GM23338 (cell line): Measurements from ENCODE around the gene ANKRD6.

Experiments
- CREB1 ChIP-seq: fragments of 250-450 bp; sonication (Bioruptor Pico); IDR thresholded peaks from 2 replicates; pipeline ENCODE4 v1.5.0; 2020; ENCODE audit warnings: low read depth, mild to moderate bottlenecking, moderate library complexity
- CTCF ChIP-seq, 2 experiments: fragments of 200-600 bp in 1 of 2; sonication (generic) in 1 of 2; conservative IDR thresholded peaks; 2 replicates each; pipeline versions ENCODE4 v1.5.1 to v1.6.1; 2016 to 2017; ENCODE audit warnings: antibody characterized with exemption in 2 of 2, low read depth in 2 of 2, mild to moderate bottlenecking in 2 of 2, moderate library complexity in 1 of 2
- ETS1 ChIP-seq: IDR thresholded peaks from 2 replicates; pipeline ENCODE4 v1.6.1; 2016; ENCODE audit warnings: antibody characterized with exemption
- EZH2 ChIP-seq: fragments of 200-600 bp; sonication (generic); IDR thresholded peaks from one replicate; pipeline ENCODE4 v1.8.0; 2017; ENCODE audit warnings: antibody characterized with exemption, mild to moderate bottlenecking, low read depth; ENCODE audit not compliant: unreplicated experiment
- EZH2phosphoT487 ChIP-seq: fragments of 200-600 bp; sonication (generic); IDR thresholded peaks from one replicate; pipeline ENCODE4 v1.8.1; 2018; ENCODE audit warnings: antibody characterized with exemption; ENCODE audit not compliant: unreplicated experiment
- POLR2AphosphoS5 ChIP-seq: IDR thresholded peaks from 2 replicates; pipeline ENCODE4 v1.6.1; 2016; ENCODE audit warnings: antibody characterized with exemption, low read depth
- ZNF114 ChIP-seq: fragments of 250-450 bp; sonication (Bioruptor Pico); IDR thresholded peaks from 2 replicates; pipeline ENCODE4 v1.5.0; 2020; ENCODE audit warnings: mild to moderate bottlenecking, moderate library complexity
- ZNF462 ChIP-seq: fragments of 250-450 bp; sonication (Bioruptor Pico); IDR thresholded peaks from 2 replicates; pipeline ENCODE4 v1.5.0; 2020; ENCODE audit warnings: mild to moderate bottlenecking, moderate library complexity
- TF ChIP-seq, protein P1 (sequence below): IDR thresholded peaks from one replicate; pipeline ENCODE4 v1.6.1; 2018; ENCODE audit warnings: antibody characterized with exemption; ENCODE audit not compliant: unreplicated experiment

- TF ChIP-seq EZH2phosphoT487 (no peak), CTCF (conservative IDR thresholded peaks at IDR 0.05; ENCODE audit: low read depth in 2 of 2) (no peak), POLR2AphosphoS5 (no peak), EZH2 (no peak), ETS1 (no peak), CREB1 (CRISPR knock-in tag) (no peak), ZNF114 (CRISPR knock-in tag) (no peak), ZNF462 (CRISPR knock-in tag) (no peak)
- TF ChIP-seq, protein P1, sequence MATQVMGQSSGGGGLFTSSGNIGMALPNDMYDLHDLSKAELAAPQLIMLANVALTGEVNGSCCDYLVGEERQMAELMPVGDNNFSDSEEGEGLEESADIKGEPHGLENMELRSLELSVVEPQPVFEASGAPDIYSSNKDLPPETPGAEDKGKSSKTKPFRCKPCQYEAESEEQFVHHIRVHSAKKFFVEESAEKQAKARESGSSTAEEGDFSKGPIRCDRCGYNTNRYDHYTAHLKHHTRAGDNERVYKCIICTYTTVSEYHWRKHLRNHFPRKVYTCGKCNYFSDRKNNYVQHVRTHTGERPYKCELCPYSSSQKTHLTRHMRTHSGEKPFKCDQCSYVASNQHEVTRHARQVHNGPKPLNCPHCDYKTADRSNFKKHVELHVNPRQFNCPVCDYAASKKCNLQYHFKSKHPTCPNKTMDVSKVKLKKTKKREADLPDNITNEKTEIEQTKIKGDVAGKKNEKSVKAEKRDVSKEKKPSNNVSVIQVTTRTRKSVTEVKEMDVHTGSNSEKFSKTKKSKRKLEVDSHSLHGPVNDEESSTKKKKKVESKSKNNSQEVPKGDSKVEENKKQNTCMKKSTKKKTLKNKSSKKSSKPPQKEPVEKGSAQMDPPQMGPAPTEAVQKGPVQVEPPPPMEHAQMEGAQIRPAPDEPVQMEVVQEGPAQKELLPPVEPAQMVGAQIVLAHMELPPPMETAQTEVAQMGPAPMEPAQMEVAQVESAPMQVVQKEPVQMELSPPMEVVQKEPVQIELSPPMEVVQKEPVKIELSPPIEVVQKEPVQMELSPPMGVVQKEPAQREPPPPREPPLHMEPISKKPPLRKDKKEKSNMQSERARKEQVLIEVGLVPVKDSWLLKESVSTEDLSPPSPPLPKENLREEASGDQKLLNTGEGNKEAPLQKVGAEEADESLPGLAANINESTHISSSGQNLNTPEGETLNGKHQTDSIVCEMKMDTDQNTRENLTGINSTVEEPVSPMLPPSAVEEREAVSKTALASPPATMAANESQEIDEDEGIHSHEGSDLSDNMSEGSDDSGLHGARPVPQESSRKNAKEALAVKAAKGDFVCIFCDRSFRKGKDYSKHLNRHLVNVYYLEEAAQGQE = no peak
These were observed 243.2 kb downstream of the ANKRD6 start for GRCh38 chr6:89675949-89676748.
